NCI-H146 (cell line): Measurements from ENCODE around the gene SEC61G.

Source experiments
- DNase-seq: peaks from one replicate; lab custom pipeline; 2025; lab: John Stamatoyannopoulos, UW

The SEC61G gene

DNA sequence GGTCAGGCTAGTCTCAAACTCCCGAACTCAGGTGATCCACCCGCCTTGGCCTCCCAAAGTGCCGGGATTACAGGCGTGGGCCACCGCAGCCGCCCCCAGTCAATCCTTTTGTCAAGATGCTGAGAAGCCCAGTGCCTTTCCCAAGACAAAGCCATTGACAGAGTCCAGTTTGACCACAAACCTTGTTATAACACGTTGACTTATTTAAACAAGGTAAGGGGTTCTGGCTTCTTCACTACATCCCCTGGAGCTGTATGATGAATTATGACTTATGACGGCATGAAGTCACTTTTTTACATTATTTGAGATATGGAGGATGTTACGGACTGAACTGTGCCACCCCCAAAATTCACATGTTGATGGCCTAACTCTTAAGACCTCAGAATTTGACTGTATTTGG, 5.8 kb upstream of the SEC61G start:
- DNase-seq: no peak

DNA sequence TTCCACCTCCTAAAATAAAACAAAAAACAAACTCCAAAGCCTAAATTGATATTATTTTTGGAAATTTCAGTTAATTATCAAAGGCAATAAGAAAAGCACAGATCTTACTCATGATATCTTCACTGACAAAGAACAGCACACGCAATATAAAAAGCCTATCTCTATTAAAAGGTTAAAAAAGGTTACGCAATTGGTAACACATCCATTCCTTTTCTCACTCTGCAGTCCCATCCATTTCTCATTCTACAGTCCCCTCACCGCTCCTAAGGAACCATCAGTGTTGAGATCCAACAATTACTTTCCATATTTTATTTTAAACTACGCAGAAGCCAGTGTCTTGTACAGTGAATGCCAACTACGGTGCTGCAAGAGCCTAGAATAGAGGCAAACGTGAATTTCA, 1.3 kb downstream of the SEC61G start:
- no peak for DNase-seq

DNA sequence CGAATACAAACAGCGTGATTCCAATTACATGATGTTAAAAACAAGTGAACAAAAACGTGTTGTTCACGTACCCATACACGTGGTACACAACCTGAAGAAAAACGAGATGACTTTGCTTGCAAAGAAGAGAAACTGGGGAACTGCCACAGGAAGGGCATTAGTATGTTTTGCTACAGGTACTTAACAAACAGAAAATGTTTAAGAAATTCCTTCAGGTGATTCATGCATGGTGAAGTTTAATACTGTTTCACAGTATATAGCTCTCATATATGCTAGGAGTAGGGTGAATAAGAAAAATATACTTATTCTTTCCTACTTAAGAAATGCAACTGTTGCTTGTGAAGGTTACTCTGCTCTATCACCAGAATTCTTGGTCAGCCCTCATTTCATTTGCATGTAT, 9.8 kb downstream of the SEC61G start:
- DNase-seq: no peak

DNA sequence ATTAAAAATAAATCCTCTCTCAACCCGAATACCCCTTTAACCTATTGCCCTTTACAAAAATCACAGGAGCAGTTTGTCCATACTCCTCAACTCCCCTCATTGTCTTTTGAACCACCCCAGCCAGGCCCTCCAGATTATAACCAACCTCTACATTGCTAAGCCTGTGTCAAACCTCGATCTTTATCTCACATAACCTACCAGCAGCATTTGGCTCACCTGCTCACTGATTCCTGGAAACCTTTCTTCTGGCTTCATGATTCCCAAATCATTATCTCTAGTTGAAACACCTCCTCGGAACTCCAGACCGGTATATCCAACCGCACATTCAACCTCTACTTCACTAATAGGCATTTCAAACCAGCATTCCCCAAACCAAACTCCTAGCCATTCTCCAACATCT, 11.8 kb downstream of the SEC61G start:
- DNase-seq: no peak

DNA sequence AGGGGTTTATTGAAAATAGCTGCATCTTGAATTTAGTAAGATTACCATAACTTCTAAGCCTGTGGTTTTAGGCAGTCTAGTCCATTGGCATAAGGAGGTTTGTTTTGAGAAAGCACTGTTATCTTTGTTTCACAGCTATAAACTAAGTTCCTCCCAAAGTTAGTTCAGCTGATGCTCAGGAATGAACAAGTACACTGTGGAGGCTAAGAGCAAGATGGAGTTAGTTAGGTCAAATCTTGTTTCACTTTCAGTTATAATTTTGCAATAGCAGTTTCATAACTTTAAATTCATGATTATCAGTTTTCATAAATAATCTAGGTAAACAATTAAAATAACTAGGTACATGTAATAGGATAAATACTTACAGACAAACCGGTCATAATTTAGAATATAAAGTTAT, 15.4 kb downstream of the SEC61G start:
- no peak for DNase-seq

DNA sequence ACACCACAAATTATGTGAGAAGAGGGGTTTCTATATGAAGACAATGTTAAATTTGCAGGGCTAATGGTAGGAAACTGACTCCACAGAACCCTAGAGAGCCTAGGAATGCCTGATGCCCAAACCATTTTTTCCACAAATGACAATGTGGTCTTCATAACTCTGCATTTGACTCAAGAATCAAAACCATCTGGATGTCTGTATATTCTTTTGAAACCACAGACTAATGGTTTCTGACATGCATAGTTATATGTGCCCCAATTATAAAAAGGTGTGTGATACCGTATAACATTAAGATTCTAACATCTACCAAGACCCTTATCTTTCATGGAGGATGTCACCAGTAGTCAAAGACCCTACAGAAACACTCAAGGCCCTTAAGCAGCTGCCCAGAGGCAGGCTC, 20.3 kb downstream of the SEC61G start:
- no peak for DNase-seq

DNA sequence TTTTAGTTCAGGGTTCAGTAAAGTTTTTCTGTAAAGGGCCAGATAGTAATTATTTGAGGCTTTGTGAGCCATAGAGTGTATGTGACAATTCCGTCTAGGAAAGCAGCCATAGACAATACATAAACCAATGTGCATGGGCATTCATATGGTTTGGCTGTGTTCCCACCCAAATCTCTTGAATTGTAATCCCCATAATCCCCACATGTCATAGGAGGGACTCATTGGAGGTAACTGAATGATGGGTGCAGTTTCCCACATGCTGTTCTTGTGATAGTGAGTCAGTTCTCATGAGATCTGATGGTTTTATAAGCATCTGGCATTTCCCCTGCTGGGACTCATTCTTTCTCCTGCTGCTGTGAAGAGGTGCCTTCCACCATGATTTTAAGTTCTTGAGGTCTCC, 29.9 kb downstream of the SEC61G start:
- DNase-seq: no peak

DNA sequence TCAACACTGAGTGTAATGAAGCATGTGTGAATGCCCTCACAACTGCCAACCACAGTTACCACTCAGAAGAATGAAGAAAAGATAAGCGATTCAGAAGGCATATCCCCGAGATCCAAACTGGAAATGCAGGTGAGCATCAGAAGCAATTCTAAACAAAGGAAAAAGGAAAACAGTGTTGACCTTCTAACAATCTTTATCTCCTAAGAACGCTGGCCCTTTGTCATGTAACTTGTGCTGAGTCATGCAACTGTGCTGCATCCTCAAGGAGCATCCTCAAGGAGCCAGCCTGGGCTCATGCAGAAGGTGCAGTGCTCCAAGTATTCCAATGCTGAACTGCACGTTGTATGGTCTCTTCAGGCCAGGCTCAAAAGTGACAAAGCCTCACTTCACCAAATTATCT, 30.6 kb downstream of the SEC61G start:
- DNase-seq: no peak

DNA sequence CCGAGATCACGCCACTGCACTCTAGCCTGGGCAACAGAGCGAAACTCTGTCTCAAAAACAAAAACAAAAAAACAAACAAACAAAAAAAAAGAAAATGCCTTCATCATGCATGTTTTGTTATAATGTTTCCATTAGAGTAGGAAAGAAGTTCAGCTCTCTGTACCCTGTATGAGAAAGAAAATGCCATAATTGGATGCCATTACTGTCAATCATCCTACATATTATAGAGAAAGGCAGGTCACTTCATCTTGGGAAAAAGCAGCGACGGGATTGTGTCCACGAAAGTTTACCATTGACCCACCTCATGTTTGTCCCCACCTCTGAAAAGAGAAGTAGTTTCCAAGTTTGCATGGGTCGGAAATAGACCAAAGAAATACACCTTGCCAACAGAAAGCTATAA, 33.8 kb downstream of the SEC61G start:
- no peak for DNase-seq

DNA sequence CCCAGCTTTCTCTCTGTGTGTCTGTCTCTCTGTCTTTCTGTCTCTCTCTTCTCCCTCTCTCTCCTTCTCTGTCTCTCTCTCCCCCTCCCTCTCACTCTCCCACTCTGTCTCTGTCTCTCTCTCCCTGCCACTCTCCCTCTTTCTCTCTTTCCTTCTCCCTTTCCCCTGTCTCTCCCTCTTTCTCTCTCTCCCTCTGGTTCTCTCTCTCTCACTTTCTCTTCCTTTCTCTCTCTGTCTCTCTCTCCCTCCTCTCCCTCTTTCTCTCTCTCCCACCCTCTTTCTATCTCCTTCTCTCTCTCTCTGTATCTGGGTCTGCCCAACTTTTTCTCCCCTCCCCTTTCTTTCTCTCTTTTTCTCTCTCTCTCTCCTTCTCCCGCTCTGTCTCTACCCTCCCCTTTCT, 36.5 kb downstream of the SEC61G start:
- no peak for DNase-seq

DNA sequence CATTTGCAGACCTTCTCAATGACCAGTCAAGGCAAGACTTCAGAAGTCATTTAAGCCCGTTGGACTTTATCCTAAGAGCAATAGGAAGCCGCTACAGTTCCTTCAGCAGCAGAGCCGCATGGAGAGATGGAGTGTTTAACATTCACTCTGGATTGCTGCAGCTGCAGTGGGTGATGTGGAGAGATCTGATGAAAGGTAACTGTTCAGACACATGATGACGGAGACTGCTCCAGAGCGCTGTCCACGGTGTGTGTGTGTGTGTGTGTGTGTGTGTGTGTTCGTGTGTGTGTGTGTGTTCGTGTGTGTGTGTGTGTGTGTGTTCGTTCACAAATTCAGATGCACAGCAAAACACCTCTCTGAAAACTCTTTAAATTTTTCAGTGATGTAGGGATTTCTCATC, 37.0 kb downstream of the SEC61G start:
- DNase-seq: no peak

DNA sequence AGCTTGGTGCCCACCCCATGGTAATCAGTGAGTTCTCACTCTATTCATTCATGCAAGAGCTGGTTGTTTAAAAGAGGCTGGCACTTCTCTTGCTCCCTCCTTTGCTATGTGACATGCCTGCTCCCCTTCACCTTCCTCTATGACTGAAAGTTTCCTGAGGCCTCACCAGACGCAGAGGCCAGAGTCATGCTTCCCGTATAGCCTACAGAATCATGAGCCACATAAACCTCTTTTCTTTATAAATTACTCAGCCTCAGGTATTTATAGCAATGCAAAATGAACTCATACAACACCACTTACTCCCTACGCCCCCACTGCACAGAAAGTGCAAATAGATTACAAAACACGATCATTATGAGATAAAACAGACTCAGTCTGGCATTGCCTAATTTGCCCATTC, 39.0 kb downstream of the SEC61G start:
- DNase-seq: no peak

DNA sequence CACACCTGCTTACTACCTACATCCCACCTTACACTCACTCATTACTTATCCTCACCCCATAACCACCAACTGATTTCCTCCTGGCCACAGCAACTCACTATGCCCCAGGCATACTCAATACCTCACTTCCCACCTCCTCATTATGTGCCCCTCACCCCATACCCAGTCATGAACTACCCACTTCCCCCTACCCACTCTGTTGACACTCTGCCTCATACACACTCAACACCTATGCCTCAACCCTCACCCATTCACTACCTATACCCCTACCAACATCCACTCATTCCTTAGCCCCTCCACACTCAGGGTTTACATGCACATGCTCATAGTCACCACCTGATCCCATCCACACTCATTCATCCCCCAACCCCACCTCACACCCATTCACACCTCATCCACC, 39.6 kb downstream of the SEC61G start:
- DNase-seq: no peak

DNA sequence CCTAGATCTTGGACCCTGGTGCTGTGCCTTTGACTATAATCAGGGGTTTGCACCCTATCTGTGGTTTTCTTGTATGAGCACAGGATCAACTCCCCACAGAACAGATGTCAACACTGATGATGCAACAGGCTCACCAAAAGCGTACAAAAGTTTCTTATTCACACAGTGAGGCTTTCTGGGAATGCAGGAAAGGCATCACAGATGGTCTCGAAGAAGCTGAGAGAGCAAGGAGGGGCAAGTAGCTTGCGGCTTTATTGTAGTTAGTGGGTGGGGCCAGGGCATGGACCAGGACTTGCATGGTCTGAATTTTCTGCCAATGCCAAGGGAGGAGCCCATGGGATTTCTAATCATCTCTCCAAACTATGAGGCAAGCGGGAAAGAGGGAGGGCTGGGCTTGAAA, 46.2 kb downstream of the SEC61G start:
- no peak for DNase-seq

DNA sequence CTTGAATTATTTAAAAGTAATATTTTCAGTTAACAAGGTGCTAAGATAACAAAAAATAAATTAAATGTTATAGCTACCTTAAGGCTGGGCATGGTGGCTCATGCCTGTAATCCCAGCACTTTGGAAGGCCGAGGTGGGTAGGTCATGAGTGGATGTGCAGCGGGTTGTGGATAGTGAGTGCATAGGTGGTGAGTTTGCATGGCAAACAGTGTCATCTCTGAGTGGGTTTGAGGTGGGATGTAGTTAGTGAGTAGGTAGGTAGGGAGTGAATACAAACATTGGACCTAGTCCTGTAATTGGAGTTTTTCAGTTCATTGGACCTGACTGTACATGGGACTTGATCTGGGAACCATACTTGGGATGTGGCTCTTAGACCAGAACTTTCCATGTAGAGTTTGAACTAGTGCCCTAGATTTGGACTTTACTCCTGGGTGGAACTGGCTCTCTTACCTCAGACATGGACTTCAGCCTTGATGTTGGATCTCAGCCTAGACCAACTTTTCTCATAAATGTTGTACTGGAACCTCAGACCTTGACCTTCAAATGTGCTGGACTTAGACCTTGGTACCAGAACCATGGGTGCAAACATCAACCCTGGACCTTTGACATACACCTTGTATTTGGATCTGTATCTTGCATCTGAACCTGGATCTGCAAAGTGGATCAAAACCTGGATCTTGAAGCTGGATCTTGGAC, 47.0 kb downstream of the SEC61G start:
- DNase-seq: no peak

DNA sequence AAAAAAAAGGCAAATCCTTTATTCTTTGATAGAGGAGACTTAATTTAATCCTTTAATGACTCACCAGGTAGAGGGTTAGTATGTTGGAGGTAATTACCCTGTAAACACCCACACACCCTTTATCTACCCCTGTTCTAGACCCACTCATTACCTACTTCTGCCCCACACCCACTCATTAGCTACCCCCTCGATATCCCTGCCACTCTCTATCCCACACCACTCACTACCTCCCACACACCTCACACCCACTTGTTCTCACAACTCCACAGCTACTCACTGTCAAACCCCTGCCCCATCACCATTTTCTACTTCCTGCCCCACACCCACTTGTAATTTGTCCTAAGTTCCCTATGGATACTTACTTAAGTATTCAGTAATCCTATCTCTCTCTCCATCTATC, 49.7 kb downstream of the SEC61G start:
- DNase-seq: no peak

DNA sequence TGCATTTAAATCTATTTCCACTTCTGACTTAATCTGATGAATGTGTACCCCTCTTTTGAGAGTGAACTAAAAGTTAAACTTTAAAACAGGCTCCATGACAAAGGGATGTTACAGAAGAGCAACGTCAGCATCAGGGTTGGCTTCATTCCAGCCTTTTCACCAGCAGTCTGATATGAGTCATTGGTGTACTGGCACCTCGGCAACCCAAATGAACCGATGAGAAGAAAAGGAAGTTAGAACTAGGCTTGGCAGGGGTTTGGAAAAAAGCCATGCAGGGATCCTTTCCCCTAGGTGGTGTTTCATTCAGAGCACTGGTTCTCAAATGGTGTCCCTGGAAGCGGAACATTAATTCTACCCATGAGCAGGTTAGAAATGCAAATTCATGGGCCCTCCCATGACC, 53.6 kb downstream of the SEC61G start:
- no peak for DNase-seq

DNA sequence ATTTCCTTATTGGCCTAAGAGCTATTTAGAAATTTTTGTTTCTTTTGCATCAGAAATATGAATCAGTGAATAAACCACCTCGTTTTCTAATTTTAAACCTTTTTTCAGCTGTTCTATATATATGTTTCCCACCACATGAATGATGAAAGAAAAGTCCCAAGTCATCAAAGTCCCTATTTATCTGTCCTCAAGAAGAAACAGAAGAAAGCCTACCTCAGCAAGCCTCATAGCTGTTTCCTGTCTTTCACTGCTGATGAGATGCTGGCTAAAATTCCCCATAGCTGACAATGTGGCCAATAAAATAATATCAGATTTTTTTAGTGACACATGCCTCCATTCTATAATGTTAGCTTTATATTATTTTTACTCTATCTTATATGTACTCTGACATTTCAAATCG, 54.2 kb downstream of the SEC61G start:
- DNase-seq: no peak
